Nephron progenitor cell (in vitro differentiated cells): ENCODE data around the gene PLEKHG2.
A peak's percentile ranks its signal among the peaks of the same experiment; 100 is the strongest.

Experiments
- DNase-seq: peaks from one replicate; pipeline ENCODE4 v3.0.0; 2021
- H3K27ac Mint-ChIP-seq: 2 replicates; pipeline ENCODE4 v1.8.0; 2021; ENCODE audit warnings: mild to moderate bottlenecking, moderate library complexity, mixed read lengths
- H3K27me3 Mint-ChIP-seq: 2 replicates; pipeline ENCODE4 v1.8.0; 2021; ENCODE audit warnings: mild to moderate bottlenecking, low read depth, mixed read lengths; ENCODE audit not compliant: poor library complexity
- H3K36me3 Mint-ChIP-seq: 2 replicates; pipeline ENCODE4 v1.8.0; 2021; ENCODE audit warnings: low read depth, mixed read lengths
- H3K4me1 Mint-ChIP-seq: 2 replicates; pipeline ENCODE4 v1.8.0; 2021; ENCODE audit warnings: mixed read lengths
- H3K4me3 Mint-ChIP-seq: 2 replicates; pipeline ENCODE4 v1.8.0; 2021; ENCODE audit warnings: mild to moderate bottlenecking, moderate library complexity, mixed read lengths
- H3K9me3 Mint-ChIP-seq: 2 replicates; pipeline ENCODE4 v1.8.0; 2021; ENCODE audit warnings: mild to moderate bottlenecking, moderate library complexity, mixed read lengths
- CTCF ChIP-seq: fragments of 200-600 bp; sonication (generic); IDR thresholded peaks from 2 replicates; pipeline ENCODE4 v1.5.0; 2021; ENCODE audit warnings: antibody characterized with exemption

The PLEKHG2 gene

GRCh38 chr19:39436350-39436716 lies 23.9 kb downstream of the PLEKHG2 start:
- TF ChIP-seq CTCF = no peak
- no peaks in the 10 kb centered on the region for H3K9me3 Mint-ChIP-seq
- H3K27ac Mint-ChIP-seq = peak overlapping the region; percentile 97
- peaks cover 13% of the 10 kb centered on the region for H3K27me3 Mint-ChIP-seq
- H3K4me3 Mint-ChIP-seq = peak overlapping the region; percentile 99
- peaks cover 32% of the 10 kb centered on the region for H3K36me3 Mint-ChIP-seq
- DNase-seq = no peak
- peaks cover 51% of the 10 kb centered on the region for H3K4me1 Mint-ChIP-seq

GRCh38 chr19:39438270-39438934 lies 25.9 kb downstream of the PLEKHG2 start:
- H3K4me3 Mint-ChIP-seq = no peak overlapping the region
- H3K9me3 Mint-ChIP-seq = no peaks in the 10 kb centered on the region
- DNase-seq = no peak
- peaks cover 11% of the 10 kb centered on the region for H3K27me3 Mint-ChIP-seq
- peaks cover 20% of the 10 kb centered on the region for H3K36me3 Mint-ChIP-seq
- no peak overlapping the region for H3K27ac Mint-ChIP-seq
- TF ChIP-seq CTCF = no peak
- H3K4me1 Mint-ChIP-seq = peaks cover 51% of the 10 kb centered on the region

GRCh38 chr19:39444598-39445195 lies 32.2 kb downstream of the PLEKHG2 start:
- H3K36me3 Mint-ChIP-seq = peaks cover 28% of the 10 kb centered on the region
- H3K9me3 Mint-ChIP-seq = no peaks in the 10 kb centered on the region
- TF ChIP-seq CTCF = no peak
- H3K4me3 Mint-ChIP-seq = peak overlapping the region; percentile 95
- peaks cover 49% of the 10 kb centered on the region for H3K4me1 Mint-ChIP-seq
- DNase-seq = no peak
- peak overlapping the region; percentile 99 for H3K27ac Mint-ChIP-seq
- peaks cover 5% of the 10 kb centered on the region for H3K27me3 Mint-ChIP-seq

- Mint-ChIP-seq H3K27me3 (peaks cover 5% of the 10 kb centered on the region), H3K27ac (peak within 1 kb of the TSS; percentile 99), H3K9me3 (no peaks in the 10 kb centered on the region), H3K36me3 (peaks cover 29% of the 10 kb centered on the region), H3K4me1 (peaks cover 46% of the 10 kb centered on the region), H3K4me3 (peak within 1 kb of the TSS; percentile 95)
- TF ChIP-seq CTCF = no peak
- DNase-seq = peak; percentile 93
Observed at GRCh38 chr19:39445196-39446111, 33.0 kb downstream of the PLEKHG2 start, which contains the start of gene SUPT5H. Gene SUPT5H (plus strand): TSS chr19:39445582. CDS start chr19:39445891, 309 bp downstream.

GRCh38 chr19:39446365-39447084 lies 34.1 kb downstream of the PLEKHG2 start:
- Mint-ChIP-seq H3K36me3 (peaks cover 34% of the 10 kb centered on the region), H3K27ac (no peak overlapping the region), H3K4me3 (peak overlapping the region; percentile 95), H3K4me1 (peaks cover 49% of the 10 kb centered on the region), H3K27me3 (no peaks in the 10 kb centered on the region), H3K9me3 (no peaks in the 10 kb centered on the region)
- no peak for TF ChIP-seq CTCF
- no peak for DNase-seq
